Measurements from ENCODE around the gene LRRC23. TPM values are rescaled to one million over a fixed set of nuclear protein-coding genes. Genes with fewer than 3 reads are reported as not detected.

The LRRC23 gene
- total and polyA plus RNA-seq, 2 of the 13 experiments (the other 11 are each of a cell fraction or from before 2014, with no cell fraction given): 6.0 to 7.8 TPM

GRCh38 chr12:6869049-6870021, 35.3 kb upstream of the LRRC23 start (continued):
- TF ChIP-seq TFAP4 (IDR thresholded peaks at IDR 0.05; ENCODE audit: borderline replicate concordance, low read depth) (0 out of 2 replicates have a peak, but pooled peaks have one; percentile 29), ZZZ3 (CRISPR knock-in tag; IDR thresholded peaks at IDR 0.05; ENCODE audit: borderline replicate concordance) (0 out of 2 replicates have a peak, but pooled peaks have one; percentile 50), ZNF597 (CRISPR knock-in tag; IDR thresholded peaks at IDR 0.05) (no peak), ASH2L (IDR thresholded peaks at IDR 0.05; ENCODE audit: insufficient read length, low read depth, low read length) (peak; percentile 16), ZNF580 (CRISPR knock-in tag; IDR thresholded peaks at IDR 0.05; ENCODE audit: borderline replicate concordance, low read depth) (peak; percentile 17; the same call in 1 of the 2 replicates), PAX8 (CRISPR knock-in tag; IDR thresholded peaks at IDR 0.05; ENCODE audit: borderline replicate concordance) (0 out of 2 replicates have a peak, but pooled peaks have one; percentile 43), SOX13 (IDR thresholded peaks at IDR 0.05) (no peak), SOX13 (CRISPR knock-in tag; conservative IDR thresholded peaks at IDR 0.05 in 1 of 2, IDR thresholded peaks at IDR 0.05 in 1 of 2) (0 out of 4 replicates have a peak, but pooled peaks of 1 of the 2 experiments have one; percentile 7), ZNF331 (CRISPR knock-in tag; IDR thresholded peaks at IDR 0.05) (no peak; the same call in 1 of the 2 replicates), ZNF687 (CRISPR knock-in tag; IDR thresholded peaks at IDR 0.05) (peak; percentile 48), CTCF (CRISPR knock-in tag; IDR thresholded peaks at IDR 0.05) (peak; percentile 91), ZFP91 (CRISPR knock-in tag; IDR thresholded peaks at IDR 0.05; ENCODE audit: borderline replicate concordance) (peak; percentile 35; the same call in 1 of the 2 replicates), ZSCAN25 (CRISPR knock-in tag; IDR thresholded peaks at IDR 0.05) (0 out of 2 replicates have a peak, but pooled peaks have one; percentile 54)
